ENCODE data around the gene MYO3B.

DNA sequence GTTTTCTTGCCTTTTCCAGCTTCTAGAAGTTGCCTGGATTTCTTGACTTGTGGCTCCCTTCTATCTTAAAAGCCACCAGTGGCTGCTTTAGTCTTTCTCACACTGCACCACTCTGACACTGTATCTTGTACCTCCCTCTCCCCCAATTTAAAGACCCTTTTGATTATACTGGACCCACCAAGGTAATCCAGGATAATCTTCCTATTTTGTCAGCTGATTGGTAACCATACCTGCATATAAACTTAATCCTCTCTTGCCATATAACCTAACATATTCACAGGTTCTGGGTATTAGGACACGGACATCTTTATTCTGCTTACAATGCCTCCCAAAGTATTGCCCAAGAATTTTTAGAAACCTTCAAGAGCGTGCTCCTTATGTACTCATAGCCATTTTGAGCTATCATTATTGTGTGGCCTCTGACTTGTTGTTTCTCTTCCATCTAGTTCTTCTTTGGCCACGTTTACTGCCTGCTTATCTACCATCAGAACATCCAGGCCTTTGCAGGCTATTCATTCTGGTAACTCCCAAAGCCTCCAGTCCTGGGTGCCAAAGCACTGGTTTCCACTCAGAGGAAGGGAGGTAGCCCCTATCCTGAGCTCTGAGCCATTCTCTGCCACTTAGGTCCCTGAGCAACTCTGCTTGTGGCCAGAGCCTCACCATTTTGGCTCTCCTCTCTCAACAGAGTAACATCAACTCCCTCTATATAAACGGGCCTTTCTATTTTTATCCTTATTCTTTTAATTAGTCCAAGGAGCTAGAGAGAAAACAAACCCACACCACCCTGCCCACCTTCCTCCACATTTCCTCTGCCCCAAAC, 70.8 kb downstream of the MYO3B start:
- TF ChIP-seq CTCF (IDR thresholded peaks at IDR 0.05): no peak
- no peak for TF ChIP-seq POLR2A (IDR thresholded peaks at IDR 0.05)

Data from body of pancreas (tissue), 4 donors.